T follicular helper cell (primary cell): ENCODE measurements around the gene TNFRSF14.
A peak's percentile ranks its signal among the peaks of the same experiment; 100 is the strongest.
"Not testable (repeated sequence)": the region's sequence is repeated elsewhere in the genome, so short reads cannot be mapped to it uniquely, and the experiment has no call there.

Experiments
- DNase-seq: peaks from one replicate; pipeline ENCODE4 v3.0.0-alpha.2; 2020; ENCODE audit warnings: low read depth

TNFRSF14 gene

DNA sequence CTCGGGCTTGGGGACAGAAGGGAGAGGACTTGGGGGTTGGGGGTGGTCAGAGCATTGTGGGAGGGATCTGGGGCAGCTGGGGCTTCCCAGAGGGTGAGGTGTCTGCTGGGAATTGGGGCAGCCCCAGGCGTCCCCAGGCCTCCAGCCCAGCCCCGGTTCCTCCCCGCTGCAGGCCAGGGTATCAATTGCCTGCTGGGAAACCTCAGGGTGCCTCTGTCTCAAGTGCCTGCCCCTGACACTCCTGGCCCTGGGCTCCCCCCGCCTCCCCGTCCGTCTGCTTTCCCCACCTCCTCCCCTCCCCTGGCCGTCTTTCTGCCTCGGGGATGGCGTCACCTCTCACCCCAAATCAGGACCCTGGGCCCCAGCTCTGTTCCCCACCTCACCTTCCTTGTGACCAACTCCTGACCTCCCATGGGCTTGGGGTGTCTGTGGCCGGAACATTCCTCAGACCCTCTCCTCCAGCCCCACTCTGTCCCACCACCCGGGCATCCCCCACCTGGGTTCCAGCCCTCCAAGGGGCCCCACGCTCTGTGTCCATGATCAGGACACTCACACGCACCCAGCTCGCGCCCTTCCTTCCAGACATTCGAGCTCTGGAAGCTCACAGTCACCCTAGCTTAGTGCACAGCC, 12.1 kb downstream of the TNFRSF14 start:
- not testable (repeated sequence) for DNase-seq

- no peak for DNase-seq
Measured at GRCh38 chr1:2569060-2569459, 12.9 kb downstream of the TNFRSF14 start.

DNA sequence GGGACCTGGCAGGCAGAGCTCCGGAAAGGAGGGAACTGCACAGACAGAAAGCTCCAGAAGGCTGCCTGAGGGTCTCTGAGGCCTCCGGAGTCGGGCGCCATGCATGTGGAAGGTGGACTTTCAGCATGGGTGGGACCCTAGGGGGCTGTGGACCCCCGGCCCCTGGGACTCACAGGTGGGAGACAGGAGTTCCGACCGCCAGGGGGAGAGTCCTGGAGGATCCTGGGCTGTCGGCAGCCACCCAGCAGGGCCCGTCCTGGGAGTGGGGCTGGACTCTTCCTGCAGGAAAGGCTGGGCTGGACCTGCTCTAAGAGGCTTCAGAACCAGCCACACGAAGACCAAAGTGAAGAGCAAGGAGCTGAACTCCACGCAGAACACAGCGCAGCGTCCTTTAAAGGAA, 13.5 kb downstream of the TNFRSF14 start:
- DNase-seq, result not testable (repeated sequence)

GRCh38 chr1:2570332-2570731, 14.2 kb downstream of the TNFRSF14 start:
- DNase-seq, result no peak

- no peak for DNase-seq
Measured at GRCh38 chr1:2571348-2571747, 15.2 kb downstream of the TNFRSF14 start.

GRCh38 chr1:2573250-2573920, 17.2 kb downstream of the TNFRSF14 start:
- no peak for DNase-seq

DNA sequence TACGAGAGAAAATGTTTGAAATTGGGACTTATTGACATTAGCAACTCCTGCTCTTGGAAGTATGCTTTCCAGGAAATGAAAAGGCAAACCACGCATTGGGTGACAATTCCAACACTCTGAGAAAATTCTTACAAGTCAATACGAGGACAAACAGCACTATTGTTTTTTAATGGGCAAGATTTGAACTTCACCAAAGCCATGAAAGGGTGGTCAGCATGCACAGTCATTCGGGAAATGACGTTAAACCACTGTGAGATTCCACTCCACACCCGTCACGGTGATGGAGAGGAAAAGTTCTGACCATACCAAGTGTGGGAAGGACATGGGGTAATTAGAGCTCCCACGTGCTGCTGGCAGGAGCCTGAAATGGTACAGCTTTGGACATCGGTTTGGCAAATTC, 18.2 kb downstream of the TNFRSF14 start:
- DNase-seq, result no peak

DNA sequence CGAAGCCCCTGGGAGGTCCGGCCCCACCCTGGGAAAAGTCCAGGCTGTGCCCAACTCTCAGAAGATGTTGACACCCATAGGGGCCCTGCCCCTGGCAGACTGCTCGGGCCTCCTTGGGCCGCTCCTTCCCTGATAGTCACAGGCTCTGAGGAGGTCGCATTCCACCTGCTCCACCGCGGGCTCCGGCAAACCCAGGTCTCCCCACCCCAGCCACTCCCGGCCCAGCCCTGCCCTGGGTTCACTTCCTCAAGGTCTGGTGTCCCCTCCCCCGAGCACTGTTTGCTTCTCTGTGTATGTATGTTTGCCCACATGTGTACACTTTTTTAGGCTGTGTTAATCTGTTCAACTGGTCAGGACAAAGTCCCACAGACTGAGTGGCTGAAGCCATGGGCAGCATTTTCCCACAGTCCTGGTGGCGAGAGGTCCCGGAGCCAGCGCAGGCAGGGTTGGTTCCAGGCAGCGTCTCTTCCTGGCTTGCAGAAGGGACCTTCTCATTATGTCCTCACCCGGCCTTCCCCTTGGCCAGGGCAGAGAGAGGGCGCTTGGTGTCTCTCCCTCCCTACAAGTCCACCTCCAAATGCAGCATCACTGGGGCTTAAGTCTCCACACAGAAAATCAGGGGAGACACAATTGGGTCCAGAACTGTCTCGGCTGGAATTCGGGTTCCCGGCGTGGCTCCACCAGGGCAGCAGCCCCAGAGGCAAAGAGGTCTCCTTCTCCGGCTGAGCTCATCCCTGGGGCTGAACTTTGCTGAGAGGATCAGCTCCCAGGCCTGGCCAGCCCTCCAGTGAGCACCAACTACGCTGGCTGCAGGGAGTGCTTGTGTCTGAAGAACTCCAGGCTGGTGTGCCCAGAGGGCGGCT, 19.9 kb downstream of the TNFRSF14 start:
- DNase-seq, result no peak

DNA sequence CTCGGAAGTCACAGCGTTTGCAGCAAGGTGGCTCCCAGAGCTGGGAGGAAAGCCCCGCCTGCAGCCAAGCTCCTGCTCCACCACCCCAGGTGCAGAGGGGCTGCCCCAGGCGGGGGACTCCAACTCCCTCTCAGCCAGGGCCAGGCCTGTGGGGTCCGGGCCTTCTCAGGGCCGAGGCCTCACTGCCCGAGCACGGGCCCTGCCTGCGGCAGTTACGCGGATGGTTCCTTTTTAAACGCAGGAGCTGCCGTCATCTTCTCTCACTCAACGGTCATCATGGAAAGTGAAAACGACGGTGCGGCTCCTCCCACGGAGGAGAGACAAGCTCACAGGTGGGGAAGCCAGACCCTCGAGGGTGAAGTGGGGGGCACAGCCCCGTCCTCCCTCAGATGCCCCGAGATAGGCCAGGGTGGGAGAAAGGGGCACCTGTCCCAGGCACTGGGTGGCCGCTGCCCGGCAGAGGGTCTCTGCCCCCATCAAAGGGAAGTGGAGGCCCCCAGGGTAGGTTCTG, 21.4 kb downstream of the TNFRSF14 start:
- DNase-seq, result peak; percentile 46

- no peak for DNase-seq
Measured at GRCh38 chr1:2578758-2579118, 22.6 kb downstream of the TNFRSF14 start.

- no peak for DNase-seq
Measured at GRCh38 chr1:2580691-2581090, 24.5 kb downstream of the TNFRSF14 start.

DNA sequence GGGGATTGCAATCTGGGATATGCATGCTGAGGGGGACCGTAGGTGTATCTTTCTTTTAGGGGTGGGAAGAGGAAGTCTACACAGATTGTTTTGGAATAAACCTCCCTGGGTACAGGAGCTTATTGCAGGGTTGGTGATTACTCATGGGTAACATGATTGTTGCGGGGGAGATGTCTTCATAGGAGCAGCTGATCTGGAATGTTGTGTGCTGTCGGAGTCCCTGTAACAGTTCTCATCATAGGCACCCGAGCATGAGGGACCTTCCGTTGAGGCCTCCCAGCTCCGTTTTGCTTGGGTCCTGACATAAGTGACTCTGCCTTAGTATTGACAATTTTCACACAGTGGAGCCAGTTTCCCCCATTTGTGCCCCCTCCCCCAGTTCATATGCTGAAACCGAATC, 26.2 kb downstream of the TNFRSF14 start:
- DNase-seq, result no peak

- no peak for DNase-seq
Measured at GRCh38 chr1:2583331-2583791, 27.2 kb downstream of the TNFRSF14 start.

DNA sequence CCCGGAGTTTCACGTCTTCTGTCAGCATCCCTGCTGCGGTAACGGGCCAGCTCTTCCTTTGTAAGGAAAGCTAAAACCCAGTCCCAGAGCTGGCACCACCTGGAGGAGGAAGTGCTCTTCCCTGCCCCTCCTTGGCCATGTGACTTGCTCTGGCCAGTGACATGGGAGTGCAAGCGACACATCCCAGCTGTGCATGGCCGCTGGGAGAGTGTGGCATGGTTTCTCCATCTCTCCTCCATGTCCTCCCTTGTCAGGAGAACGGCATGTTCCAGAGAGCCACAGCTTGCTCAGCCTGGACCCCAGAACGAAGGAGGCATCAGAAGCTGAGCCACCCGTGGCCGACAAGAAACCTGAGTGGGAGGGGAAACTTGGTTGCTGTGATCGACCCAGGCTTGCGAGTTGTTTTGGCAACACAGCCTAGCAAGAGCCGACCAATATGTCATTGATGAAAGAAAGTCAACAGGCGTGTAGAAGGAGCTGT, 27.7 kb downstream of the TNFRSF14 start:
- peak; percentile 54 for DNase-seq

DNA sequence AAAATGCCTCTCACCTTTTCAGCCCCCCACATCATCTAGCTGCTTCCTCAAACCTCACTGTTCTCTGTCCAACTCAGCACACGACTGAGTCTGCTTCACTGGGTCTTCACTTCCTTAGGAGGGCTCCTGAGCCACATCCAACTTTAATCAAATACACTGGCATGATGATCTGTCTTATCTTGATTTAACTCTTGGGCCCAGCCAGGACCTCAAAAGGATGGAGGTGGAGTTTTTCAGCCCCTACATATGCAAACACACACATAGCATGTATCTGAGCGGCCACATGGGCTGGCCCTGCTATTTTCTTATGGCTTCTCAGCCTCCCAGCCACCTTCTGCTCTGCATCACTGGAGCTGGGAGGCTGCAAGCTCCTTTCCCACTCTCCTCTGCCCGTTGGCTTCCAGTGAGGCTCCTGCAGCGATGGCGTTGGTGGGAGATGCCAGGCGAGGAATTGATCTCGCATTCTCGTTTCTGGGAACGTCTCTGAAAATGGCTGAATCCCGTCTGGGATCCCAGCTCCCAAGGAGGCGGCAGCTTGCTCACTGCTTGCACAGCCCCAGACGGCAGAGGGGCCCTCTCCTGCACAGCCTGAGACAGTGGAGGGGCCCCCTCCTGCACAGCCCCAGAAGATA, 28.6 kb downstream of the TNFRSF14 start:
- DNase-seq, result no peak

- DNase-seq, result peak; percentile 59
Measured at GRCh38 chr1:2585318-2586092, 29.3 kb downstream of the TNFRSF14 start.

DNA sequence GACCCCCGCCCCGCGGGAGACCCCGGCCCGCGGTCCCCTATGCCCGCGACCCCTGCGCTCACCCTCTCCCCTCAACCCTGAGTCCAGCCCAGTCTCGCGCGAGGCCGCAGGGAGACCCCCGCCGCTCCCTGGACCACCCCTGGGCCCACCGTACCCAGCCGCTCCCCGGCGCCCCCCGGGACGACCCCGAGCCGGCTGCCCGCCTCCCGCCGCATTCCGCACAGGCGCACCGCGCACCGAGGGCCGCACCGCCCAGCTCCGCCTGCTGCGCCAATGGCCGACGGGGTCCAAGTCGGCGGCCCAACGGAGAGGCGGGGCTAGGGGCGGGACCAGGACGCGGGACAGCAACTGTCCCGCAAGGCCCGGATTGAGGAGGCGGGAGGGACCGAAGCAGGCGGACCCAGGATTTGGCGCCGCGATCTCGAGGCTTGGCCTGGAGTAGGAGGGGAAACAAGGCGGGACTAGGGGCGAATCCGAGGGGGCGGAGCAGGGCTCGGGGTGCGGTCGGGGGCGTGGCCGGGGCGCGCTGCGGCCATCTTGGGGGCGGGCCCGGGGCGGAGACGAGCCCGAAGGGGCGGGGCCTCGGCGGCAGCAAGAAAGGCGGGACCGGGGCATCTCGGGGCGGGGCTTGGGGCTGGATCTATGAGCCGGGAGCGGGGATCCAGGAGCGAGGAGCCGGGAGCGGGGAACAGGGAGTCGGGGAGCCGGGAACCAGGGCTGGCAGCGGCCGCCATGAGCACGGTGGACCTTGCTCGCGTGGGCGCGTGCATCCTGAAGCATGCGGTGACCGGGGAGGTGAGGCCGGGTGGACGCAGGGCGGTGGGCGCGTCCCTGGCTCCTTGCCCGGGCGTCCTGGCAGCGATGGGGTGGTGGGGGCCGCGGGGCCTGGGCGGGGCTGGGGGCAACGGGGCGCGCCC, 30.2 kb downstream of the TNFRSF14 start, which contains the start of gene PRXL2B:
Gene PRXL2B, plus strand, starts transcription at position 624 of the 917 bp plus-strand sequence. Its CDS starts 109 bp downstream, at position 733.
- DNase-seq, result peak; percentile 95

- no peak for DNase-seq
Measured at GRCh38 chr1:2587071-2587859, 31.1 kb downstream of the TNFRSF14 start.
